Measurements from ENCODE around the gene SYNJ1. TPM values are rescaled to one million over a fixed set of nuclear protein-coding genes. Genes with fewer than 3 reads are reported as not detected.

SYNJ1 gene
- total and polyA plus RNA-seq, 2 of the 13 experiments (the other 11 are each of a cell fraction or from before 2014, with no cell fraction given) = 2.0 to 2.7 TPM

DNA sequence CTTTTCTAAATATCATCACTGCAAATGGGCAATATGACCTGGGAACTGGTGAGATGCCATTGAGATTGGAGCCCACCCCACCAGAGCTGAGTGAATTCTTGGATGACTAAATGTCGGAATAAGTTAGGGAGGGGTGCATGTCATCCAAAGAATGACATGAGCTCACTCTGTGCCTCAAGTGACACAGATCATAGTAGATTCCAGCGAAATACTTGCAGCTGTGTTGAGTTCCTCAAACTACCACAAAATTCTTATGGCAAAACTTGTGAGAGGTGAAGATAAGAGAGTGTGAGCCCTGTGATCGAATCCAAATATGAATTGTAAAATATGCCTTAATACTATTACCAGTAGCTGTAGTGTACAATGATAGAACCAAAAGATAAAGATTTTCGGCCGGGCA is 140.2 kb downstream of the SYNJ1 start (continued):
- no peak for TF ChIP-seq ZNF143 (CRISPR knock-in tag; IDR thresholded peaks at IDR 0.05)
- no peak for TF ChIP-seq ZFP36 (IDR thresholded peaks at IDR 0.05; ENCODE audit: borderline replicate concordance, low read depth, low read length, partially characterized antibody)
- TF ChIP-seq ZNF678 (CRISPR knock-in tag; IDR thresholded peaks at IDR 0.05) = no peak
- no peak for TF ChIP-seq ZNF780A (CRISPR knock-in tag; IDR thresholded peaks at IDR 0.05)
- no peak for TF ChIP-seq RAD21 (CRISPR knock-in tag; IDR thresholded peaks at IDR 0.05)
- no peak for TF ChIP-seq RFX5 (IDR thresholded peaks at IDR 0.05; ENCODE audit: low read depth, low read length)
- TF ChIP-seq ZNF766 (CRISPR knock-in tag; IDR thresholded peaks at IDR 0.05; ENCODE audit: borderline replicate concordance) = no peak

GRCh38 chr21:32587120-32587519 is 140.7 kb downstream of the SYNJ1 start:
- ChIA-PET CTCF (ENCODE audit: low intra/inter-chr PET ratio, low total read pairs) (no interaction called here), POLR2A (no interaction called here)
- Histone ChIP-seq H3K9ac (ENCODE audit: insufficient read depth, low read depth, low read length) (no peak overlapping the region), H2AFZ (ENCODE audit: low read length) (no peak overlapping the region), H3K27me3 (ENCODE audit: control insufficient read depth in 1 of 2, insufficient read depth in 2 of 2, low read length in 2 of 2) (no peaks in the 10 kb centered on the region), H3K9me3 (ENCODE audit: low read length) (no peaks in the 10 kb centered on the region), H3K79me2 (ENCODE audit: insufficient read depth, low read length) (no peaks in the 10 kb centered on the region), H4K20me1 (ENCODE audit: insufficient read depth, low read length) (no peaks in the 10 kb centered on the region), H3K4me2 (ENCODE audit: low read depth, low read length) (no peak overlapping the region), H3K36me3 (replicated peaks in 1 of 2; ENCODE audit: control insufficient read depth in 1 of 2, insufficient read depth in 2 of 2, low read length in 2 of 2) (no peaks in the 10 kb centered on the region), H3K4me1 (ENCODE audit: insufficient read depth, low read length) (peaks cover 47% of the 10 kb centered on the region), H3K27ac (ENCODE audit: extremely low read length, insufficient read depth, low read length) (no peak overlapping the region), H3K4me3 (replicated peaks in 1 of 3; ENCODE audit: insufficient read depth in 1 of 3, low read depth in 2 of 3, low read length in 3 of 3) (no peak overlapping the region)
- no TSS peak for BruUV-seq (replicated peaks)
- no peak for TF ChIP-seq ZNF652 (CRISPR knock-in tag; IDR thresholded peaks at IDR 0.05; ENCODE audit: borderline replicate concordance, low read depth)
- TF ChIP-seq, protein P1, sequence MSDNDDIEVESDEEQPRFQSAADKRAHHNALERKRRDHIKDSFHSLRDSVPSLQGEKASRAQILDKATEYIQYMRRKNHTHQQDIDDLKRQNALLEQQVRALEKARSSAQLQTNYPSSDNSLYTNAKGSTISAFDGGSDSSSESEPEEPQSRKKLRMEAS (IDR thresholded peaks at IDR 0.05) = peak; percentile 59
- TF ChIP-seq ZNF687 (CRISPR knock-in tag; IDR thresholded peaks at IDR 0.05) = peak; percentile 67
- intact Hi-C loops (cut with micrococcal nuclease; ENCODE audit: unreplicated experiment) (no loop called here), in situ Hi-C loops (cut with HindIII; ENCODE audit: extremely low pct_ligation_motif_present, low pct_unique_long_range_greater_than_20kb) (no loop called here)
- WGBS (ENCODE audit: low lambda C conversion rate) = 57% methylated on average over 5 of the region's 13 CpGs
- no peak for FAIRE-seq
- no peak for ATAC-seq
- DNase-seq (ENCODE audit: low spot score) = no peak
